GM20431 (cell line): Measurements from ENCODE around the gene AIFM2.

ENCODE experiments used
- in situ Hi-C: fragments of 300-500 bp; cut with MseI, MboI; formaldehyde crosslinking; loops from one replicate; pipeline ENCODE4 v1.15.0; 2020; ENCODE audit warnings: low sequenced_read_pairs; ENCODE audit not compliant: unreplicated experiment

The AIFM2 gene

DNA sequence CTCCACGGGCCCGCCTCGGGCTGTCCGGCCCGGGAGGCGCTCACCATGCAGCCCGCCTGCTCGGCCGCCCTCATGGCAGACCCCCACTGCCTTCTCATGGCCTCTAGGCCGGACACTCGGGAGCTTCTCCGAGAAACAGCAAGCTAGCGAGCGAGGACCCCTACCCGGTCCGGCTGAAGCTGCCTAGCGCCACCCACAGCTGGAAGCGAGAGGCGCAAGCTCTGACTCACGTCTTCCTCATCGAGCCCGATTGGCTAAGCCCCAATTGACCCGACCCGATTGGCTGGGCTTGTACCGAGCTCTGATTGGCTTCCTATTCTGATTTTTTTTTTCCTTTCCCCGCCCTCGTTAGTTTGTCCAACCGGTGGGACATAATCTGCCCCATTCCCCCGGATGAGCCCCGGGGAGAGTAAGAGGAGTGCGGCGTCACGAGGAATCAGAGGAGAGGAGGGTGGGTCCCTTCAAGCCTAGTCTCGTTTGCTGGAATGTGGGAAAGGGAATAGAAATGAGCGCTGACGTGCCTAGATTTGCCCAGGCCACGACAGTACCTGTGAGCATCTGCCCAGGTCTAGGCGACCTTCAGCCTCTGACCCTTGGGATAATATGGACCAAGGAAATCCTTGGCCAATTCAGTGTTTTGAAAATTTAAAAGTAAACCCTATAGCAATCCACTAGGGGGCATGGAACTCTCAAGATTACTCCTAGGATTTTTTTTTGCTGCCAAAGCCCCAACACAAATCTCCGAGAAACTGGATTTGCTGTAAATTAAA, 14.0 kb upstream of the AIFM2 start, which contains the start of gene TYSND1:
TSS of gene TYSND1 (minus strand) at position 212 of the 770 bp plus-strand sequence. CDS start at position 98, 114 bp downstream.
- in situ Hi-C loops, result no loop called here

DNA sequence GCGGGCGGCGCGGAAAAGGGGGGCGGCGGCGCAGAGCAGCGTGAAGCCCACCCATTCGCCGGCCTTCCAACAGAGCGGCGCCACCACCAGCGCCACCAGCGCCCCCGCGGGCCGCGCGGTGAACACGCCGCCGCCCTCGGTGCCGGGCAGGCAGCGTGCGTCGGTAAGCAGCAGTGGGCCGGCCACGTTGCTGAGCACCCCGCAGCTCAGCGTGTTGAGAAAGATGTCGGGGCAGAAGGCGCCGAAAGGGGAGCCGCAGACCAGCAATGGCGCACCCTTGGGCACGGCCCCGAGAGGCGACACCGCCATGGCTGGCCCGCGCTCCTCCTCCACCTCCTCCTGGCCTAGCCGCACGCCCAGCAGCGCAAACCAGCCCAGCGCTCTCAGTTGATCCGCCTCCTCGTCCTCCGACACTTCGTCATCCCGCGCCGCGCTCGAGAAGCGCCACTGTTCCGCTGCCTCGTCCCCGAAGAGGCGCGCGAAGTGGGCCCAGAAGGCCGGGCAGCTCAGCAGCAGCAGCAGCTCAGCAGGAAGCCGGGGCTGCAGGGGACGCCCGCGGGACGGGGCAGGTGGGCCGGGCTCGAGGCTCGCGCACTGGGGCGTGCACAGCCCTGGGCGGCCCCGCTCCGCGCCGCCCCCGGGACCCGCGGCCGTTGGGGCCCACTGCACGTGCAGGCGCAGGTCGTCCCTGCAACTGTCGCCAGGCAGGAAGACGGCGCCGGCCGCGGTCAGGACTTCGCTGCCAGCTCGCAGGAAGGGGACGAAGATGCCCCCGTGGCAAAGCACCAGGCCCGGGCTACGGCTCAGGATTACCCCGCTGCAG, 13.3 kb upstream of the AIFM2 start:
- in situ Hi-C loops, result no loop called here

GRCh38 chr10:70145166-70145665, 12.6 kb upstream of the AIFM2 start:
- in situ Hi-C loops, result no loop called here

GRCh38 chr10:70144372-70145110, 11.9 kb upstream of the AIFM2 start:
- in situ Hi-C loops, result no loop called here

DNA sequence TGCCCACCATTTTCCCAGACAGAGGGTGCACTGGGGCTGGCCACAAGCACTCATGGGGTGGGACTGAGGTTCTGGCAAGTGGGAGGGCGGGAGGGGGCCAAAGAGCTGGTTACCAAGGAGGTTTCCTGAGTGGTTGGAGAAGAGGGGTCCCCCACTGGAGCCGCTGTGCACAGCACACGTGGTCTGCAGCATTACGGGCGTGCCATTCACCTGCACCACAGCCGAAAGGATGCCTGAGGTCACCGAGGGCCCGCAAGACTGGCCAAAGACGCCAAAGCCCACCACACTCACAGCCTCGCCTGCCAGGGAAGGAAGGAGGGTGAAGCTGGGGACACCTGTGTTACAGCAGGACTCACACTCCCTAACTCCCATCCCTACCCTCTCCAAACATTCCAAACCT, 9.9 kb upstream of the AIFM2 start:
- in situ Hi-C loops, result no loop called here

DNA sequence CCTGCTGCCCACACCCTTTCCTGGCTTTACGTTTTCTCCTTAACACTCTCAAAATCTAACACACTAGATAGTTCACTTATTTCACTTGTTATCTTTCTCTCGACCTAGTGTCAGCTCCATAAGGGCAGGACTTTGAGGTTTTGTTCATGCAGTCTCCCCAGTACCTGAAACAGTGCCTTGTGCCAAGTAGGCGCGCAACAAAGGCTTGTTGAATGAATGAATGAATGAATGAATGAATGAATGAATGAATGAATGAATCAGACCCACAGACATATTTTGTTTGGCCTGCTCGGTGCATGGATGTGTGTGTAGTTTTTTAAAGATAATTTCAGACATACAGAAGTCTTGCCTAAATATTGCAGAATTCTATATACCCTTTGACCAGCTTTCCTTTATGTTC, 7.7 kb upstream of the AIFM2 start:
- in situ Hi-C loops, result no loop called here

- in situ Hi-C loops, result no loop called here
These were observed 7.3 kb upstream of the AIFM2 start for GRCh38 chr10:70139997-70140250.

- in situ Hi-C loops, result no loop called here
These were observed 6.7 kb upstream of the AIFM2 start for GRCh38 chr10:70139151-70139996.

DNA sequence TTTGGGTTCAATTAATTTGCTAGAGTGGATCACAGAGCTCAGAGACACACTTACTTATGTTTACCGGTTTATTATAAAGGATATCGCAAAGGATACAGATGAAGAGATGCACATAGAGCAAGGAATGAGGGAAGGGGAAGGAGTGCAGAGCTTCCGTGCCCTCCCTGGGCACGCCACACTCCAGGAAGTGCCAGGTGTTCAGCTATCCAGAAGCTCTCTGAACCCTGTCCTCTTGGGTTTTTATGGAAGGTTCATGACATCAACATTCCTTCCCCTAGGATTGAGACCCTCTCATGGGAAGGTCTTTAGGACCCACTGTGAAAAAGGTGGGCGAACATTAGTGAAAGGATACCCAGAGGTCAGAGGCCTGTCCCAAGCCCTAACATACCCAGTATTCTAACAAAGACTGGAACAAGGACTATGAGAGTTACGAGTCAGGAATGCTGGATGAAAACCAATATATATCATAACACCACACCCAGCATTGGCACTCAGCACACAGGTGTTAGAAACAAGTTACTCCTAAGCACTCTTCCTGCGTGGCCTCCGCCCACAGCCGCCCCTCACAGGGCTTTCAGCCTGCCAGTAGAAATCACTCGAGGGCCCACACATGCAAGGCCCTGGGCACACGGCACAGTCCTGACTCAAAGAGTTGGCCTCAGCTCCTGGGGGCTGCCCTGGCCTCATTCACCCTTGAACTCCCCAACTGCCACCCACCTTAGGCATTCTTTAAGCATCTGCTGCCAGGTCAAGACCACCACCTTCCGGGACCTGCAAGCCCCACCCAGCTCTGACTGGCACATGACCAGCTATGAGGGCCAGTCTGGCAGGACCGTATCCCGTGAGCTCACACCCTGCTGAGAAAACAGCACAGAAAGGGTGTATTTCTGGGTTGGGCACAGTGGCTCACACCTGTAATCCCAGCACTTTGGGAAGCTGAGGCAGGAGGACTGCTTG, 5.6 kb upstream of the AIFM2 start:
- in situ Hi-C loops, result no loop called here

- in situ Hi-C loops, result no loop called here
These were observed 4.5 kb upstream of the AIFM2 start for GRCh38 chr10:70137135-70137534.

DNA sequence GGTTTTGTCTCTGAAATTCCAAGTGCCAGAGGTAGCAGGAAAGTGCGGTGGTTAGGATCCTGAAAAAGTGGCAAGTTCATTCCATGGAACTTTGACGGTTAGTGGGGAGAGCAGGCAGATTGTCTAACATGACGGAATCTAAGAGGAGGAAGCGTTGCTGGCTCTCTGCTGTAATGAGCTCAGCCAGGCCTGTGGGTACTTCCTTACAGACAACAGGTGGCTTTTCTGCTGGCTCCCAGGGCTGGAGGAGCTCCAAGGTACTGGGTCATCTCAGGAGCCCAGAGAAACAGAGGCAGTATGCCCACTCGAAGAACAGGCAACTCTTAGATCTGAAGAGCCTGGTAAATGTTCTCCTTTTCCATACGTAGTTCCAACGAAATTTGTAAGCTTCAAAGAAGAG, 3.1 kb upstream of the AIFM2 start:
- in situ Hi-C loops, result no loop called here

GRCh38 chr10:70135046-70135445, 2.4 kb upstream of the AIFM2 start:
- in situ Hi-C loops, result no loop called here

DNA sequence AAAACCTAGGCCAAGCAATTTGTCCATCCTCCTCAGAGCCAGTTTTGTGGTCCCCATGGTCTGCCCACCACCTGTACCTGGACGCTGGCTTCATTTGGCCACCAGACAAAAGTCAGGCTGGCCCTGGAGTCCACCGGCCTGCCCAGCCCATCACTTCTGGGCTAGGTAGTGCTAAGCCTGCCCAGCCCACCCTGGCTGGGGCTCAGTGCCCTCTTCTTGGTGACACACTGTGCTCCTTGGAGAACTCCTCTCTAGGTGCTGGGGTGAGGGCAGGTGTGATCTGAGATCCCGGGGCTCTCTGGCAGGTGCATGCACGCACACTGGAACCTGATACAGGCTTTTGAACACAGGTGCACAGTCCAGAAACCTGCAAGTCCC, 1.1 kb downstream of the AIFM2 start:
- in situ Hi-C loops, result no loop called here

DNA sequence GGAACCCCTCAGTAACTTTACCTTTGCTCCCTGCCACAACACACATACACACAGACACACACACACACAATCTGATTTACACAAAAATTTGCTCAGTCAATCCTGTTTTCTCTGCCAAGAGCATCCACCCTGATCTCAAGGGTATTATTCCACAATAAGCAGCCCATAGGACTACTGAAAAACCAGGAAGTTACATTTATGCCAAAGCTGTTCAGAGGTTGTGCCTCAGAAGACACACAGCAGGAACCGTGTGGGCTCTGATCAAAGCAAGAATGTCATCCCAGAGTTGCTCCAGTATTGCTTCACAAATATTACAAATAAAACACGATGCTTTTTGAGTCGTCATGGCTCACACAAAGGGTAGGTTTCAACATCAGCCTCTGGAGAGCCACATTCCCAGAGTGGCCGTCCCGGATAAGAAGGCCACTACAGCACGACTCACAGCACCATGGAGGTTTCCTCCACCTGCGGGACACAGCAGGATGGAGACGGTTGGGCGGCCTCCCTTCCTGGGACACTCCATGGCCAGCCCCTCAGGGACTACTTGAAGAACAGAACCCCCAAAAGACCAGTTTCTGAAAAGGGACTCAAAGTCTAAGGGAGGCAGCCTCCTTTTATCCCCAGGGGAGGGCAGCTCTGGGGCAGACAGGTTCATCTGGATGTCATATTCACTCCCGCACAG, 1.6 kb downstream of the AIFM2 start:
- in situ Hi-C loops, result no loop called here

DNA sequence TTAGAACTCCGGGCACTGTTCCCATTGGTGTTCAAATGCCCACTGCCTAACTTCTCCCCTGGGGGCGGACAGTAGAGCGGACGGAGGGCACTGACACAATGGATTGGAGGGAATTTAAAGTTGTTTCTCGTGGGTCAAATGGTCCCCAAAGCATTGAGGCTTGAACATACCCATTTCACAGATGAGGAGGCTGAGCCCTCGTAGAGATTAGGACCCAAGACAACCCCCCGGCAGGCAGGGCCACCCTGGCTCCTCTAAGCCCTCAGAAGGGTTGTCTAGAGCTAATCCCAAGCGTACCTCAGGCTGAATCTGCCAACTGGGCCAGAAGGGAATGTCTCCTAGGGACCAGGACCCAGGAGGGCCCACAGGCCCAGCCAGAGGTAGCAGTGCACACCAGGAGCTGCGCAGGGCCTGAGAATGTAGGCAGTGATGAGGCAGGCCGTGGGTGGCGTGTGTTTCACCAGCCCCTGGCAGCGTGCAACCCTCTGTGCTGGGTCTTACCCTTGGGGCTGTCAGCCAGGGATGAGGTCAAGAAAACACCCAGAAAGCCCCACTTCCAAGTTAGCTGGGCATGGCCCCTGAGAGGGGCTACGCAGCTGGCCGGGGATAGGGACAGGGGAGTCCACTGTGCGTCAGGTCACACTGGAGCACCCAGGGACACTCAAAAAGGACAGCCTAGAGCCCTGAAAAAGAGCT, 5.8 kb downstream of the AIFM2 start:
- in situ Hi-C loops, result no loop called here

DNA sequence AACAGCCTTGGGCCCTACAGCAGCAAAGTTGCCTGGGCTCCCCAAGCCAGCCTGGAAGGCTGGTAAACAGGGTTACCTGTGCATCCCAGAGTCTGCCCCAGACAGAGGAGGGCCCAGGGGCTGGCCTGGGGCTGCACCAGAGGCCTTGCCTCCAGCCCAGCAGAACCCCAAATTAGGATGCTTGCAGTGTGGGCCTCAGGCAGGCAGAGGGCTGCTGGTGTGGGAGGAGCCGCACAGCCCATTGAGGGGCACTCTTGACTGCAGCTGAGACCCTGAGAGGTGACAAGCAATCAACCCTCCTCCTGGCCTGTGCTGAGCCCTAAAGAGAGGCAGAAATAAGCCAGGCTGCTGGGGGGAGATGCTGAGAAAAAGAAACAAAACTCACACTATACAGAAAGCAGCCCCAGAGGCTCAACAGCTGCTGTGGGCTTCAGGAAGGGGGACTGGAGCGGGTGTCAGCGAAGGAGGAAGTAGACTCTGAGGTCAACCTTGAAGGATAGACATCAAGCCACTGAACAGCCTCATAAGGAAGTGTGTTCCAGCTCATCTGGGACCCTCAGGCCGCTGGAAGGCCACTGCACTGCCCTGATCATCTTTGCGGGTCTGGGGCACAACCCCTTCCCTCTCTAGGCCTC, 6.6 kb downstream of the AIFM2 start:
- in situ Hi-C loops, result no loop called here

- in situ Hi-C loops, result no loop called here
These were observed 7.7 kb downstream of the AIFM2 start for GRCh38 chr10:70124918-70125317.
